ENCODE results near the gene RIPOR1.
A peak's percentile ranks its signal among the peaks of the same experiment; 100 is the strongest.

RIPOR1 gene

DNA sequence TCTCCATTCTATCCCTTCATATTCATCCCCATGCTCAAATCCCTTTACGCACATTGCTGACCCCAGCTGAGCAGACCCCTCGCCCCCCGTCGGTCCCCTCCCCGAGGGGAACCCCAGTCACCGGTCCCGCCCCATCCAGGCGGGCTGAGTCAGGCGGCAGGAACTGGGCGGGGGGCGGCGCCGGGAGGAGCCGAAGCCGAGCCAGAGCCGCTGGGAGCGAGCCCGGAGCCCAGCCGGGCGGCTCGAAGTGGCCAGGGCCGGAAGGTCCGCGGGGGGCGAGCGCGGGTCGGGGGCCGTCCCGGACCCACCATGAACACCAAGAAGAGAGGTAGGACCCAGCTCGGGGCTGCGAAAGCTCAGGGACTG is 8.6 kb downstream of the RIPOR1 start:
- peak; percentile 81 for DNase-seq (ENCODE audit: low spot score)
- TF ChIP-seq, protein P1, sequence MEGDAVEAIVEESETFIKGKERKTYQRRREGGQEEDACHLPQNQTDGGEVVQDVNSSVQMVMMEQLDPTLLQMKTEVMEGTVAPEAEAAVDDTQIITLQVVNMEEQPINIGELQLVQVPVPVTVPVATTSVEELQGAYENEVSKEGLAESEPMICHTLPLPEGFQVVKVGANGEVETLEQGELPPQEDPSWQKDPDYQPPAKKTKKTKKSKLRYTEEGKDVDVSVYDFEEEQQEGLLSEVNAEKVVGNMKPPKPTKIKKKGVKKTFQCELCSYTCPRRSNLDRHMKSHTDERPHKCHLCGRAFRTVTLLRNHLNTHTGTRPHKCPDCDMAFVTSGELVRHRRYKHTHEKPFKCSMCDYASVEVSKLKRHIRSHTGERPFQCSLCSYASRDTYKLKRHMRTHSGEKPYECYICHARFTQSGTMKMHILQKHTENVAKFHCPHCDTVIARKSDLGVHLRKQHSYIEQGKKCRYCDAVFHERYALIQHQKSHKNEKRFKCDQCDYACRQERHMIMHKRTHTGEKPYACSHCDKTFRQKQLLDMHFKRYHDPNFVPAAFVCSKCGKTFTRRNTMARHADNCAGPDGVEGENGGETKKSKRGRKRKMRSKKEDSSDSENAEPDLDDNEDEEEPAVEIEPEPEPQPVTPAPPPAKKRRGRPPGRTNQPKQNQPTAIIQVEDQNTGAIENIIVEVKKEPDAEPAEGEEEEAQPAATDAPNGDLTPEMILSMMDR (IDR thresholded peaks at IDR 0.05; ENCODE audit: extremely low read depth, missing control alignments) = no peak

DNA sequence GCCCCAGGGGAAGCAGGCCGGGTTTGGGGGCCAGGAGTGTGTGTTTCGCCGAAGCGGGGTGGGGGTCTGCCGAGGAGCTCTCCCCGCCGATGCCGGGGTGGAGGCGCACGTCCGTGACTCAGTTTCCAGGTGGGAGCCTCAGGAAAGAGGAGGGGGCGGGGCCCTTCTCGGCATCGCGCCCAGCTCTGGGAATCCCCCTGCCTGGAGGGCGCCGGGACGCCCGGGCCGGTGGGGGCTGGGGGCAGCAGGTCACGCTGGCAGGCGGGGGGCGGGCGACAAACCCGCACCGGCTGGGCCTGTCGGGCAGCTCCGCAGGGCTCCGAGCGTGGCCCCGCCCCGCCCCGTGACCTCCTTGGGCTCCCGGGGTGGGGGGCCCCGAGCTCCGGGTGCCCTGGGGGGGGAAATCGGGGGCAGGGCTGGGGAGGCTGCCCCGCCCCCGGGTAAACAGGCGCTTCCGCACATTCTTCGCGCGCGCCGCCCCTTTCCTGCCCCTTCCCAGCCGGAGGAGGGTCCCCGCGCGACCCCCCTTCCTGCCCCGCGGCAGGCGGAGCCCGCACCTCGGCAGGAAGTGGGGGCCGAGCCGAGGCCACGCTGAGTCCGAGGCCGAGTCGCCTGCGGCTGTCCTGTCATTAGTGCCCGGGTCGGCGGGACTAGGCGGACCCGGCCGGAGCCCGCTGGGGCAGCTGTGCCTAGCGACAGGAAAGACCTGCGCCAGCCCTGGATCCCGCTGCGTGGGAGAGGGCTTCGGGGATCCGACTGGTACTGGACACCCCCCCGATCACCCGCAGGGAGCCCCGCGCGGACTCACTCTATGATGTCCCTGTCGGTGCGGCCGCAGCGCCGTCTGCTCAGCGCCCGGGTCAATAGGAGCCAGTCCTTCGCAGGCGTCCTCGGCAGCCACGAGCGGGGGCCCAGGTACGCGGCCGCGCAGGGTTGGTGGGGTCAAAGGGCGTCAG is 9.3 kb downstream of the RIPOR1 start:
- TF ChIP-seq, protein P1 (IDR thresholded peaks at IDR 0.05; ENCODE audit: extremely low read depth, missing control alignments) = no peak
- peak; percentile 93 for DNase-seq (ENCODE audit: low spot score)

DNA sequence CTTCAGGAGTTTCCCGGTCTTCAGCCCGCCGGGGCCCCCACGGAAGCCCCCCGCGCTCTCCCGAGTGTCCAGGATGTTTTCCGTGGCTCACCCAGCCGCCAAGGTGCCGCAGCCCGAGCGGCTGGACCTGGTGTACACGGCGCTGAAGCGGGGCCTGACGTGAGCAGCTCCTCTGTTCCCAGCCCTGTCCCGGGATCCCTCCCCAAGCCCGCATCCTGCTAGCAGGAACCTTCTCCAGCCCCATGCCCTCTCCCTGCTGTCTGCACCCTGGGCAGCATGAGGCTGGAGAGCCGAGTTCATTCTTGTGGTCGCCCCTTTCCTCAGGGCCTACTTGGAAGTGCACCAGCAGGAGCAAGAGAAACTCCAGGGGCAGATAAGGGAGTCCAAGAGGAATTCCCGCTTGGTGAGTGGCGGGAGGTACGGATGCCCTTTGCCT is 10.1 kb downstream of the RIPOR1 start:
- TF ChIP-seq, protein P1 (IDR thresholded peaks at IDR 0.05; ENCODE audit: extremely low read depth, missing control alignments) = no peak
- DNase-seq (ENCODE audit: low spot score) = no peak

DNA sequence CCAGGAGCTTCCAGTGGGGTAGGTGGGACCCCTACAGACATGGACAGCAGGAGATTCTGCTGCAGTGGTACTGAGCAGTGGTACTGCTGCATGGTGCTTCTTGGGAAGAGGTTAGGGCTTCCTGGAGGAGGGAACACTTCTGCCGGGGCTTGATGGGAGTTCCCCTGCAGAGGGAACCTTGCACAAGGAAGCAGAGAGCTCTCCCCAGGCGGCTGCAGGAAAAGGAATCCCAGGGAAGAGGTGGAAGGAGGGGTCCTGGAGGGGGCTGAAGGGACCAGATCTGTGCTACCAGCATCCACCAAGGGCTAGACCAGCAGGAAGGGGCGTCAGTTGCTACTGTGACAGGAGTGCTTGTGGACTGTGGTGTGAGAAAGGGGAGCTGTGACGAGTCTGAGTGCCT is 10.6 kb downstream of the RIPOR1 start:
- DNase-seq (ENCODE audit: low spot score) = no peak
- TF ChIP-seq, protein P1 (IDR thresholded peaks at IDR 0.05; ENCODE audit: extremely low read depth, missing control alignments) = no peak

DNA sequence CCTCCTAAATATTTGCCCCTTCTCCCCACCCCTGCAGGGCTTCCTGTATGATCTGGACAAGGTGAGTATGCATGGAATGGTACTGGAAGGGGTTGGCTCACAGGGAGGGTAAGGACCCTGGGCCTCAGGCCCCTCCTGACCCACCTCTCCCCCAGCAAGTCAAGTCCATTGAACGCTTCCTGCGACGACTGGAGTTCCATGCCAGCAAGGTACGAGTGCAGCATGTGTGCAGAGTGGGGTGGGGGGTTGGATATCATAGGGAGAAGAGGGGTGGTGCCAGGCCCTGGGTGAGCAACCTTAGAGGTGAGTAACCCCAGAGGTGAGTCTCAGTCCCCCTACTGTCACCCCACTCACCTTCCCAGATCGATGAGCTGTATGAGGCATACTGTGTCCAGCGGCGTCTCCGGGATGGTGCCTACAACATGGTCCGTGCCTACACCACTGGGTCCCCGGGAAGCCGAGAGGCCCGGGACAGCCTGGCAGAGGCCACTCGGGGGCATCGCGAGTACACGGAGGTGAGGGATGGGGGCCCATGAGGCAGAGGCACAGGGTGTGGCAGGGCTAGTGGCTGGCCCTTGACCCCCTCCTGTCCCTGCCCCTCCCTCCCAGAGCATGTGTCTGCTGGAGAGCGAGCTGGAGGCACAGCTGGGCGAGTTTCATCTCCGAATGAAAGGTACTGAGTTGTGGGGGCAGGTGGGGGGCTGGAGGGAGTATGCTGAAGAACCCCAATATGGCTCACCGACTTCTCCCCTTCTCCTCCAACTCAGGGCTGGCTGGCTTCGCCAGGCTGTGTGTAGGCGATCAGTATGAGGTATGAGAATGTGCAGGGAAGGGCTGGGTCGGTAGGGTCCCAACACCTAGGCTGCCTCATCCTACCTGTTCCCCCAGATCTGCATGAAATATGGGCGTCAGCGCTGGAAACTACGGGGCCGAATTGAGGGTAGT is 11.3 kb downstream of the RIPOR1 start:
- TF ChIP-seq, protein P1 (IDR thresholded peaks at IDR 0.05; ENCODE audit: extremely low read depth, missing control alignments) = no peak
- no peak for DNase-seq (ENCODE audit: low spot score)

DNA sequence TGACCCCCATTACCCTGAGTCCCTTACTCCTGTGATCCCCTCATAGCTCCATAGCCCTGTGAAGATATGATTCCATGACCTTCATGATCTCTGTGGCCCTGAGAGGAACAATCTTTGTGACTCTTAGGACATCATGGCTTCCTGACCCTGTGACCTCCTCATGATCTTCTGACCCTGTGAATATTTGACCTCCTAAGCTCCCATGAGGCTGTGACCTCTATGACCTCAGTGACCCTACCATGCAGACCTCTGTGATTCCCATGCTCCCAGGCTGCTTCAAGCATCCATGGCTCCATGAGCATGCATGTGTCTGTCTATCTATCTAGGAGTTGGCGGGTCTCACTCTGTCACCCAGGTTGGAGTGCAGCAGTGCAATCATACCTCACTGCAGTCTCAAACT is 12.1 kb downstream of the RIPOR1 start:
- DNase-seq (ENCODE audit: low spot score) = no peak
- TF ChIP-seq, protein P1 (IDR thresholded peaks at IDR 0.05; ENCODE audit: extremely low read depth, missing control alignments) = no peak
